Hematopoietic multipotent progenitor cell treated with erythropoietin and hydrocortisone succinate and interleukin-3 and kit ligand, for 6 days (in vitro differentiated cells): ENCODE data around the gene SIGLEC12.

Experiments used
- DNase-seq: peaks from one replicate; pipeline ENCODE4 v3.0.0-alpha.2; 2015

Gene SIGLEC12

DNA sequence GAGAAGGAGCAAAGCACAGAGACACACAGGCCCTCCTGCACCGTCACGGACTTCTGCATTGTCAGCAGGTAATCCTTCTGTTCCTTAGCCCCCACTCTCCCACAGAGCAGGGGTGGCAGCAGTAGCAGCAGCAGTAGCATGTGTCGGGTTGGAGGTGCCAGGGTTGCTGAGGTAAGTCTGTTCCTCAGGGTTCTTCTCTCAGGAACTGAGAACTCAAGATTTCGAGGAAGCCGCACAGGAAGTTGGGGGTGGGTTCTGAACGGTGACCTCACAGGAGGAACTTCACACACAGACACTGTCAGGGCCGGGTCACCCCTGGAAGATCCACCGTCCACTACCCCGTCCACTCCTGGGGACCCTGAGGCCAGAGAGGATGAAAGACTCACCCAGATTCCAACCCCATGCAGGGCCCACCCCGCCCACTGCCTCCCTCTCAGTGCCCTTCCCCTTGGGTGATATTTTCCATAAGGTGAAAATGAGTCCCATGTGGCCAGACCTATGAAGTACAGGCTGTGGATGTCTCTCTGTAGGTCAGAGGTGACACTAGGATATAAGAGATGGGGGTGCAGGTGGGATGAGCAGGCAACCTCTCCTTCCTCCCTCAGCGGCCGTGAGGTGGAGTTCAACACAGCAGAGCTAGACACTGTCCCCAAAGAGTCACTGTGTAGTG is at the start of gene SIGLEC12:
TSS of gene SIGLEC12 (minus strand) at position 207 of the 670 bp plus-strand sequence. CDS start at position 140, 67 bp downstream.
- DNase-seq: peak; percentile 49

DNA sequence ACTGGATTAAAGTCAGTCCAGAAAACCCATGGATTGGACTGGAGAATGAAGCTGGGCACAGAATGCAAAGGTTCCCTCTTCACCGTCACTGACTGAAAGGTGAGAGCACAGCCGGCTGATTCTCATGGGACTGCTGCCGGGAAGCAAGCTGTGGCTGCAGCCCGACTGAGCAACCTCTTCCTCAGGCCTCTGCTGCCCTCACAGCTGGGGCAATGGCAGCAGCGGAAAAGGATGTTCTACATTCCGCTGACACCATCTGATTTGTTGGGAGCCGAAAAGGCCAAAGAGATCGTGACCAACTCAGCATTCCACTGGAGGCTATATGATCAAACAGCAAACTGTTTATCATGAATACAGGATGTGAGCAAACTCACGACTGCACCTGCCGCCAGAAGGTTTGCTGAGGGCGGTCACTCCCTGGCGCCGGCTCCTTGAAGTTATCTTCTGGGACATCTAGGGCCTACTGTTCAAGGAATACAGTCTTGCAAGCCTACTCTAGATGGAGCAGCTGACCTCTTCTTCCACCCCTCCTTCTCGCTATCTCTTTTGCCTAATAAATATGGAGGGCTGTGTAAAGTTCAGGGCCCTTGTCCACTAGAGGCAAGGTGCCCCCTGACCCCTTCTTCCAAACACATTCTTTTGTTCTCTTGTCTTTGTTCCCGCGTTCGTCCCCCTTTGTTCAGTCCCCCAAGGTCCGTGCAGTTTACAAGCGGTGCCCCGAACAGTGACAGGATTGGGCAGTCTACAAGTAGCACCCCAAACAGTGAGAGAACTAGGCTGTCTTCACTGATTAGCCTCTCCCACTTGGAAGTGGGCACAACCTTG is 49.5 kb upstream of the SIGLEC12 start:
- no peak for DNase-seq

DNA sequence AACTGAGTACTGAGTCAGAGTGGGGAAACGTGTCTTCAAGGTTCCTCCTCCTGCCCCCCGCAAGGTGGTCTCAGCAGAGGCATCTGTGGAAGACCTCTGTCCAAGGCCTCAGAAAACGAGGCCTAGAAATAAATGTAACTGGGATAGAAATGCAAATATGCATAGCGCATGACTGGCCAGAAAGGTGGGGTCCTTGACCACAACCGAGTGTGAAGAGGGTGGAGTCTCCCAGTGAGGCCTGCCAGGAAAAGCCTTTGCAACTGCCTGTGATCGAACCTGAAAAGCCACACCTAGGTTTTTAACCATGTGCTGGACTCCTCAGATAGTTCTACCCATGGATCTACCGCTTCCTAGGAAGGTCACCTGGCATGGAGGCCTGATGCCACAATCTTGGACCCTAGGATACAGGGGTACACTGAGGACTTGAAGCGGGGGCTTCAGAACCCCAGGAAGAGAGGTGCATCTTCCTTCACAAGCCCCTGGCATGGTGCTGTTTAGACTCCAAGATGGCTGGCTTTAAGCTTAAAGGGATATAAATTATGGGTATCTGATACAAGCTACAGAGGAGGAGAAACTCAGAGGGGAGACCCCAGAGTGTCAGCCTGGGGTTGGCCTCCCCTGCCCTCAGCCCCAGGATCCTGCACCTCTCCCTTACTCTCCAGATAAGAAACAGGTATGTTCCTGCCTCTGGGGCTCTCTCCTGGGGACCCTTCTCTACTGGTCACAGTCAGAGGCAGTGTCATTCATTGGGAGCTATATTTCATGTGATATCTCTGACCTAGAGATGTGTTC is 48.1 kb upstream of the SIGLEC12 start:
- peak; percentile 82 for DNase-seq

DNA sequence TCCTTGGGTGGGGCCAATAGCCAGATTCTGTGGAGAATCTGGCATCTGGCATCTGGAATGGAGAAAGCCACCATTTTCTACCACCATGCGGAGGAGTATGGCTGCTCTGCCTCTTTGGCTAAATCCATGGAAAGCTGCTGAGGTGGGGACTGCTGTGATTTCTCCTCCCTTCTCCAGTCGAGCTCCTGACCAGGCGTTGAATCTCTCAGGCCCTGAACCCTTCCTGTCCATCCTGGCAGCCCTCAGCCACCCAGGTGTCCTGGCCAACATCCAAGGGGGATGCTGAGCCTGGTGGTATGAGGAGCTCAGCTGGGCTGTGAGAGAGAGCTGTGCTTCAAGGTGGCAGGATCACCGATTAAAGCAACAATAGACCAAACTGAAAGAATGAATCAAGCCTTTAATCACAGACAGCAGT is 47.3 kb upstream of the SIGLEC12 start:
- no peak for DNase-seq

DNA sequence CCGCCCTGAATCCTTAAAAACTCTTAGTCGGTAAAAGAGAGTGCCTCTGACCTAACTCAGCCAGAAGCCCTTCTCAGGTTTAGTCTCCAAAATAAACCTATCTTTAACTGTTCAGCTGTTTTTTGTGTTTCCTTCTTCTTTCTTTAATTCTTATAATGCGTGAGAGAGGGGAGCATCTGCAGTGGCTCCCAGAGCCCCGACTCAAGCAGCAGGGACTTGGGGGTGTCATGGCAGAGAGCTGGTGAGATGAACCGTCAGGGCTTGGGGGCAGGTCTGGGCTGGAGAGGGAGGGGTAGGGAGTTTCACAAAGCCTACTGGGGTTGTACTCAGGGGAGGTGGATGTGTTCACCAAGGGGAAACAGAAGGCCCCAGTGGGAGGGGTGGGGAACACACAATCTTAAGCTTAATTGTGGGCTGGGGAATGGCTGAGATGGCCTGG is 46.6 kb upstream of the SIGLEC12 start:
- DNase-seq: peak; percentile 63

DNA sequence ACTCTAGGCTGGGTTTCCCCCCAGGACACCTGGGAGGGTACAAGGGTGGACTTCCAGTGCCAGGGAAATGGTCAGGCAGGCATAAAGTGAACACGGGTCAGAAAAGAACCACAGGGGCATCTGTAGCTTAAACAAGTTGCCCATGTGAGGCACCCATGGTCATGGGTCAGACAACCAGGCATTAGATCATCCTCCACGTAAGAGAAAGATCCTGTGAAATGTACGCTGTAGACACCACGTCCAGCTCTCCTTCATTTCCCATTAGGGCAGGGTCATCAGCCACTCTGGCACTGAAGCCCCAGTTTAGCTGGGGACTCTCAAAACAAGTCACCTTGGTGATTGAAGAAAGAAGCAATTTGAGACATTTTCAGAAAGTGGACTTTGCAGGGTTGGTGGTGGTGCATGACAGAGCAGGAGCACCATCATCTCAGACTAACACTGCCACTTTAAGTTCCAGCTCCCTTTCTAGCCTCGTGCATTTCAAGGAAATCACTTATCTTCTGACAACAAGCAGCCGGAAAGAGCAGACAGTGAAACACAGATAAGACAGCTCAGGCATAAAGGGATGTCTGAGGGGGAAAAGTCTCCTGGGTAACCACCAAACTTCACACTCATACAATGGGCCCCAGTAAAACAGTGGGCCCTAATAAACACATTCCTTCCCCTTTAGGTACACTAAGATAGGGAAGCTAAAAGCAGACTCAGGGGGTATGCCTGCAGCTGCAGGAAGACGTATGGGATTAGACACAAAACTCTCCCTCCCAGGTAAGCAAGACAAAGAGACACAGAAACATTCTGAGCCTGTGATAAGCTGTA is 46.0 kb upstream of the SIGLEC12 start:
- DNase-seq: peak; percentile 96

DNA sequence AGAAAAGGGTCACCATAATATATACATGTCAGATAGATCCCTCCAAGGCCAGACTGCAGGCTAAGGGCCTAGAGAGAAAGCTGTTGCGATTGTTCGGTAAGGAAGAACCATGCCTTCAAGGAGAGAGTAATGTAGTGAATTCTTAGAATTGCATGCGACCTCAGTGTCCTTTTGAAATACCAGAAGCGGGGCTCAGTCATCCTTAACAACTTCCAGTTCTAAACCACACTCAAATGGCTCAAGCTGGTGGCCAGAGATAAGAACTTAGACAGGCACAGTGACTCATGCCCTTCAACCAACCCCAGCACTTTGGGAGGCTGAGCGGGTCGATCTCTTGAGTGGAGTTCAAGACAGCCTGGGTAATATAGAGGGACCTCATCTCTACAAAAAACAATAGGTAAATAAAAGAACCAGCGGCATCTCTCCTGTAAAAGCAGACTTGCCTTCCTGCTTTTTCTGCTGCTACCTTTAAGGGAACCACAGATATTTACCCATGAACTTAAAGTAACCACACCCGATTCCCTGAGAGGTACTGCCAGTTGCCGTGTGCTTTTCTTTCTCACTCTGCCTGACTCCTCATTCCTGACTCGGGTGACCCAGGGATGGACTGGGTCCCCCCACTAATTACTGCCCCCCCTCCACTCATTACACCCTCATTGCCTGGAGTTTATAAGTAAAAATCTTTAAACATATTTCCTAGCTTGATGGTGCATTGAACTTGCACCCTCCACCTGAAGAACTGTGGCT is 45.2 kb upstream of the SIGLEC12 start:
- peak; percentile 100 for DNase-seq

DNA sequence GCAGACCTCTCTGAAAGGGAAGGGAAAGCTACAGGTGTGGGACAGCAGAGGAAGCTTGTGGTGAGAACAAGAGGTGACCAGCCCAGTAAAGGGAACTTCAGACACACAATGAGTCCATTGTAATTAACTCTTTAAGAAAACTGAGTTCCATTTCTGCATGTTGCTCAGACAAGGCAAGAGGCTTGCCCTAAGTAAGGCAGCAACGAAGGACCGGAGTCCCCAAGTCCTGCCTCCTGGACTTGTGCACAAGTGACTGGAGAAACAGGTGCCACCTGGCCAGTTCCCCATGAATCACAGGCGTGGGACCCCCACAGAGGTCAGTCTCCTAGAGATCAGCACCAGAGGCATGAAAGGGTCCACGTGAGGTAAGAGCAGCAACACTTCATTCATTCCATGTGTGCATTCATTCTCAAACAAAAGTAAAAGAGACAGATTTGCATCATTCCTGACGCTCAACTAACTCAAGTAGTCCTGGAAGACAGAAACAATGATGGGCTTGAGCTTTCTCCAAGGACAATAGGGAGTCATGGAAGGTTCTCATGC is 44.6 kb upstream of the SIGLEC12 start:
- peak; percentile 42 for DNase-seq

DNA sequence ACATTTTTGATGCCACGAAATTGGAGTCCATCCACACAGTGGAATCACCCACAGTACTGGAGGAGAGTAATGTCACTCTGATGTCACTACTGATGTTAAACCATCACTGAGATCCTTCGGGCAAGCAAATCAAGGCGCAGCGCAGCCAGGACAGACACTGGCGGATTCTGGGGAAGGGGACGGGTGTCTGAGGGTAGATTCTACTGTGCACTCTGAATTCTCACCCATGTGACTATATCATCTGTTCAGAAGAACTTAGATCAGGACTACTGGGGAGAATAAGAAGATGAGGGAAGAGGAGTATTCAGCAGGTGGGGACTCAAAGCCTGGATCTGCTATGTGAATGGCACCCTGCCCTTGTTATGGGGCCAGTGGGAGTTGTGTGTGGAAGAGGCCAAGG is 42.4 kb upstream of the SIGLEC12 start:
- no peak for DNase-seq

DNA sequence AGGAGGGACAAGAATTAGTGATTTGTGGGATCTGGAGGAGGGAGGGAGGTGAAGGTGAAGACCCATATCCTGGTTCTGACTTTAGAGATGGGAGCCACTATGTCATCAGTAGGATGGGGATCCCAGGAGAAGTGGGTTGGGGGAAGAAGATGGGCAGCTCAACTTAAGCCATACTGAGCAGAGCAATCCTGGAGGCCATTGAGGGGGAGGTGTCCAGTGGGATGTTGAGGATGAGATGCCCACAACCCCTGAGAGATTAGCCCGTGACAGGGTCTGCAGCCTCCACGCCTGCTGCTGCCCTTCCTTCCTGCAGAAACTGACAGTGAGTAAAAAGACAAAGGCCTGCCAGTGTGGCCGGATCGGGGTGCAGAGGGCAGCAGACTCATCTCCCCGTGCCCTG is 41.1 kb upstream of the SIGLEC12 start:
- no peak for DNase-seq

DNA sequence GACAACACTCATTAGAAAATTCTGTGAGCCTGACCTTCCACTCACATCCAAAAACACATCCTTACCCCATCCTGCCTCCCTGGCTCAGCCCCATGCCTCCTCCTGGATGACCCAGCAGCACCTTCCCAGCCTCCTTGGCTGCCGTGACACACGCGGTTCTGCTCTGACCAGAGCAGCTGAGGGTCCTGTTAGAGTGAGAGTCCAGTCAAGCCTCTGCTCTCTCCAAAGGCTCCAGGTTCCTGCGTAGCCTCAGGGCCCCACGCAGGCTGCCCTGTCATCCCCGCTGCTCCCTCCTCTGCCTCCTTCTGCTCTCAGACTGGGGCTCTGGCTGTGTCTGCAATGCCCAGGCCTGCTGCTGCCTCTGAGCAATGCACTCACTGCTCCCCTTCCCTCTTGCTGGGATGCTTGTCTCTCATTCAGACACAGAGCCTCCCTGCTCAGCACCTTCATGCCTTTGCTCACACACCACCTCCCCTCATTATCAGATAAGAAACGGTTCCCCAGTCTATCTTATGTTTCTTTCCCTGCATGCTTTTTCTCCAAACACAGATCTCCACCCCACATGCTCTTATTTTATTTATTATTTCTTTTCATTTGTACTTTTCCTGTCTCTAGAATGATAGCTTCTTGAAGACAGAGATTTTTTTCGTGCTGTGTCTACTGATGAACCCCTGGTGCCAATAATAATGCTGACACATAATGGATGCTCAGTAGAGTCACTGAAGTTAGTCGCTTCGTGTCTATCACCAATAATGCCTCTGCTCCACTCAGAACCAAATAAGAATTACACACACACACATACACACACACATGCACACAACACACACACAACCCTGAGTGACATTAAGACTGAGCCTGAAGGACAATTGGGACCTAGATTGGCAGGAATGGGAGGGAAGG is 40.1 kb upstream of the SIGLEC12 start:
- peak; percentile 55 for DNase-seq

DNA sequence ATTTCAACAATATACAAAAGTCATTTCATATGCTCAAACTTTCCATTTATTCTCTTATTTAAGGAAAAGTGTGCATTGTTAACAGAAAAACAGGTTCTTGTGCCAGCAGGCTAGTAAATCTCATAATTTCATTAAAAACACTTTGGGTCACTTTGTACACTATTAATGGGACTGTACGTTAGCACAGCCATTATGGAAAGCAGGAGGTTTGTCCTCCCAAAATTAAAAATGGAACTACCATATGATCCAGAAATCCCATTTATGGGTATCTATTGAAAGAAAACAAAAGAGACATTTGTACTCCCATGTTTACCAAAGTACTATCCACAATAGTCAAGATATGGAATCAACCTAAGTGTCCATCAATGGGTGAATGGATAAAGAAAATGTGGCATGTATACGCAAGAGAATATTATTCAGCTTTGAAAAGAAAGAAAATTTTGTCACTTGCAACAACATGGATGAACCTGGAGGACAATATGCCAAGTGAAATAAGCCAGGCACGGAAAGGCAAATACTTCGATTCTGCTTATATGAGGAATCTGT is 38.3 kb upstream of the SIGLEC12 start:
- DNase-seq: no peak

DNA sequence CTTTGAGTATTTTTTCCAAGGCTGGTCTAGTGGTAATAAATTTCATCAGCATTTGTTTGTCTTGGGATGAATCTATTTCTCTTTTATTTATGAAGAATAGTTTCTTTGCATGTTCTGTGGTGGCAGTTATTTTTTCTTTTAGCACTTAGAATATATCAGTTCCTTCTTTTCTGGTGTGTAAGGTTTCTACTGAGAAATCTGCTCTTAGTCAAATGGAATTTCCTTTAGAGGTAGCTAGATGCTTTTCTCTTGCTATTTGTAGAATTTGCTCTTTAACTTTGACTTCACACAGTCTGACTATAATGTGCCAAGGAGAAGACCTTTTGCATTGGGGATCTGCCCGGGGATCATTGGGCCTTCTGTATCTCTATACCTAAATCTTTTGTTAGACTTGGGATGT is 33.9 kb upstream of the SIGLEC12 start:
- DNase-seq: no peak

DNA sequence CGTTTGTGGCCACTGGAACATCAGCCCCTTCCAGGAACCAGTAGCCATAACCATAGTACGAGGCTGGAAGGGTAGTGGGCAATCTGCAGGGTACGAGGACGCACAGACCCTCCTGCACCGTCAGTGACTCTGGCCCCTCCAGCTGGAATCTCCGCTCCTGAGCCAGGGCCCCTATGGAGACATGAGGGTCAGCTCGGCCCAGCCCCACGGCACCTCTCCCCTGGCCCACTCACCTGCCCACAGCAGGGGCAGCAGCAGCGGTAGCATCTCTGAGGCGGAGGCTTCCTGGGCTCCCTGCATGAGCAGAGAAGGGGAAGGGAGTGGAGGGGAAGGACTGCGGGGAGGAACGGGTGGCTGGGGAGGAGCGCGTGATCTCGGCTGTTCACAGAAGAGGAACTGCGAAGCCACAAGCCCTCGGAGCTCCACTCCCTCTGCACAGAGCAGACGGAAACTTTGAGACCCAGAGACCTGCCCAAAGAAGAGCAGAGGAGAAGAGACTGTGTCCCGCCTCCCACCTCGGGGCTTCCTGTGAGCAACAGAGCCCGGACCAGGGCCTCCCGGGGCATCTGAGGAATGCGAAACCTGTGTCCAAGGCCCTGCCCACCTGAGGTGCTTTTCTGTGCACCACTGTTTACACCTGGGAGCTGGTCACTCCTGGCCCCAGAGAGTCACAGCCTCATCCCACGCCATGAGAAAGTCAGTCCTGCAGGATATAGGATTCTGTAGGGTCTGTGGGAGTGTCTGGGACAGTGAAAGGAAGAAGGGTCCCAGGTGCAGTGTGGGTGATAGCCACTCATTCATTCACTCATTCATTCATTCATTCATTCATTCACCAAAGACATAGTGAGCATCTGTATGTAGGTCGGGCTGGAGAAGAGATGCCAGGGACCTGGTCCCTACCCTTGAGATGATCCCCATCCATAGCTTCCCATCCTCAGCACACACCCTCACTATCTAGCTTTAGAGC is 30.0 kb upstream of the SIGLEC12 start, which contains the start of gene SIGLEC6:
TSS of gene SIGLEC6 (minus strand) at position 322 of the 967 bp plus-strand sequence. CDS start at position 300, 22 bp downstream.
- DNase-seq: peak; percentile 91

DNA sequence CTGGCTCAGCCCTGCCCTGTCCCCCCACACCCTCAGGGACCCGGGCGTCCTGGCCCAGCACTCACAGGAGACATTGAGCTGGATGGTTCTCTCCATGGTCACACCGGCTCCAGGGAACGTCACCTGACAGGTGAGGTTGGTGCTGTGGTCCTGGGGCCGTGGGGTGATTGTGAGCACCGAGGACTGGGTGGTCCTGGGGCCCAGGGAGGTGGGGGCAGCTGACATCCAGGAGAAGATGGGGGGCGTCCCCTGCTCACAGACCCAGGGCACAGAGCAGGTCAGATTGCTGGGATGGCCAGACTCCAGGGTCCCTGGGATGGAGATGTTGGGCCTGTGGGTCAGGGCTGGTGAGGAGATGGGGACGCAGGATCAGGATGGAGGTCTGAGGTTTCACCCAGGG is 29.0 kb upstream of the SIGLEC12 start:
- DNase-seq: no peak

DNA sequence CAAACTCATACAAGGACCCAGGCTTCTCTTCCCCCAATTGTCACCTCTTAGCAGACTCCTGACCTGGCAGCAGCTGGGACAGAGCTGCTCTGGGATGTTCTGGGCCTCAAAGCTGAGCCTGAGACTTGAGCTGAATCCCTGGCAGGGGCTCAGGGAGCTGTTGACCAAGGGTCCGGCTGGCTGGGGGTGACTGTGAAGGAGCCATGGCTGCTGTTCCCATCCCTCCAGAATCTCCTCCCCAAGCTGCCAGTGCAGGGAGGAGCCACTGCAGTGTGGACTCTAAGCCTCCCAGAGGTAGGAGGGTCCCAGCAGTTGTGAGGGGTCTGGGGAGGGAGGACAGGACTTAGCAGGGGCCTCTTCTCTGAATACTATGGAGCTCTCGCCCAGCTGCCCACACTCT is 27.7 kb upstream of the SIGLEC12 start:
- DNase-seq: no peak

DNA sequence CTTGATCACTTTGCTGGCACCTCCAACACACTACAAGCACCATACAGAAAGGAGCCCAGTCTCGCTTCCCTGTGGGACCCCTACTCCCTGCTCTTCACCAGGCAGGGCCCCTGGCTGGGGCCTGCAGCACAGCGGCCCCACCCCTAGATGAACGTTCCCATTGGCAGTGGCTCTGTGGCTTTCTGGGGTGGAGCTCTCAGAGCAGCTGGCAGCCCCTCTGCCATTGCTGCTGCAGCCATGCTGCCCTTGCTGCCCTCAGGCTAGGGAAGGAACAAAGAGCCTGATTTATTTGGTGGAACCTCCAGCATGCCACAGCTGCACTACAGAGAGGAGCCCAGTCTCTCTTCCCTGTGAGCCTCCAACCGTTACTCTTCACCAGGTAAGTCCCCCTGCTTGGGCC is 24.1 kb upstream of the SIGLEC12 start:
- DNase-seq: peak; percentile 63

DNA sequence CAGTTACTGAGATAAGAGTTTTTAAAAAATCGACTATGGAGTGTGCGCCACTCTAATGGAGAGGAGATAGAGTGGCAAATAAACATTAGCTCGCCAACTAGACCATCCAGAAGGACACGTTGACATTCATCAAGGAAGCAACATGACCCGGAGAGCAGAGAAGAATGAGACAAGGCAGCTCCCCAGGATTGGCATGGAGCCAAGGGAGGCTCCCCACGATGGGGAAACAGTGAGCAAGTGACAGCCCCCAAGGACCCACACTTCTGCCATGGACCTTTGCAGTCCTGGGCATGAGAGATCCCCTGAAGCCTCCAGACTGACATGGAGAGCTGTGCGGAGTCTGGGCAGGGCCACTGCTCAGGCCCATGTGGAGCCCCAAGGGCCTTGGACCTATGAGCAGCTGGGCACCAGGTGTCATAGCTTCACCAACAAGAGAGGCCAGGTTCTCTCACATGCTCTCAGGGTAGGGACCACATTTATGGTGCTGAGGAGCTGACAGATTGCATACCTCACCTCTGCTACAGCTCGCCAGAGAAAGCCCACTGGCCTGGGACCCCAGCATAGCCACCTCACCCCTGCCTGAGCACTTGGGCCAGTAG is 23.2 kb upstream of the SIGLEC12 start:
- DNase-seq: peak; percentile 56
